CD4-positive, CD25-positive, alpha-beta regulatory T cell (primary cell): ENCODE results near the gene PAGR1. TPM values are rescaled to one million over a fixed set of nuclear protein-coding genes. Genes with fewer than 3 reads are reported as not detected.

Experiments
- ATAC-seq, 2 donors: fragments of 150-1000 bp; cut with Tn5 transposase; one replicate each; pipeline ENCODE4 v1.10.0; 2021; ENCODE audit warnings: low read depth in 2 of 2, moderate number of reproducible peaks in 2 of 2, moderate library complexity in 1 of 2
- DNase-seq, 3 donors: peaks; one replicate each; pipeline versions ENCODE4 v3.0.0 to v3.0.0-alpha.2; 2012 to 2022; ENCODE audit warnings: mixed read lengths in 1 of 3
- H3K27ac ChIP-seq: one replicate; pipeline ENCODE4 v1.7.0; 2013; ENCODE audit warnings: mild to moderate bottlenecking, low read length; ENCODE audit not compliant: insufficient read depth, poor library complexity, severe bottlenecking
- H3K27me3 ChIP-seq: one replicate; pipeline ENCODE4 v1.7.0; 2013; ENCODE audit warnings: low read length; ENCODE audit not compliant: control insufficient read depth, insufficient read depth
- H3K36me3 ChIP-seq: one replicate; pipeline ENCODE4 v1.7.0; 2013; ENCODE audit warnings: mild to moderate bottlenecking, low read length, moderate library complexity; ENCODE audit not compliant: control insufficient read depth, insufficient read depth
- H3K4me1 ChIP-seq: 2 replicates; pipeline ENCODE4 v1.7.0; 2013; ENCODE audit warnings: mild to moderate bottlenecking, low read length; ENCODE audit not compliant: insufficient read depth, control insufficient read depth, poor library complexity, severe bottlenecking
- H3K4me3 ChIP-seq: one replicate; pipeline ENCODE4 v1.7.0; 2013; ENCODE audit warnings: low read depth, mild to moderate bottlenecking, low read length, moderate library complexity
- H3K9me3 ChIP-seq, 2 experiments: 1 replicate in 1 of 2; 2 replicates in 1 of 2; pipeline ENCODE4 v1.7.0; 2013; ENCODE audit warnings: low read length in 2 of 2, mild to moderate bottlenecking in 1 of 2, moderate library complexity in 1 of 2; ENCODE audit not compliant: control insufficient read depth in 2 of 2
- H3K27ac Mint-ChIP-seq, 3 donors: one replicate each; pipeline ENCODE4 v1.8.0; 2020 to 2022; ENCODE audit warnings: mild to moderate bottlenecking in 3 of 3, mixed read lengths in 3 of 3, moderate library complexity in 2 of 3
- H3K27me3 Mint-ChIP-seq: one replicate; pipeline ENCODE4 v1.8.0; 2022; ENCODE audit warnings: mild to moderate bottlenecking, mixed read lengths
- H3K36me3 Mint-ChIP-seq: one replicate; pipeline ENCODE4 v1.8.0; 2020; ENCODE audit warnings: mixed read lengths
- H3K4me1 Mint-ChIP-seq, 4 donors: one replicate each; pipeline ENCODE4 v1.8.0; 2020 to 2022; ENCODE audit warnings: mixed read lengths in 4 of 4, mild to moderate bottlenecking in 1 of 4
- H3K4me3 Mint-ChIP-seq, 4 donors: one replicate each; pipeline ENCODE4 v1.8.0; 2020 to 2022; ENCODE audit warnings: mild to moderate bottlenecking in 4 of 4, mixed read lengths in 4 of 4, moderate library complexity in 3 of 4
- H3K9me3 Mint-ChIP-seq, 7 donors: one replicate each; pipeline ENCODE4 v1.8.0; 2020 to 2022; ENCODE audit warnings: mixed read lengths in 7 of 7, mild to moderate bottlenecking in 3 of 7, moderate library complexity in 2 of 7
- polyA plus RNA-seq, 4 donors: library from polyadenylated mRNA; unstranded; fragments of 300-500 nt; fragmentation: Illumina TruSeq; gene quantifications; one replicate each; pipeline ENCODE4 v1.2.3, GENCODE V29; 2021
- total RNA-seq: library from RNA; stranded (reverse); gene quantifications from one replicate; pipeline ENCODE4 v1.2.3, GENCODE V29; 2022

Gene PAGR1
- total and polyA plus RNA-seq, 5 donors from 2014 or later, result 15.6 to 48.8 (median 44.9) TPM

GRCh38 chr16:29807426-29808218 is 8.3 kb upstream of the PAGR1 start:
- Mint-ChIP-seq H3K9me3 (no peaks in the 10 kb centered on the region), H3K4me1 (peaks cover 4 to 68% (median 41%) of the 10 kb centered on the region in 4 donors), H3K36me3 (peaks cover 7% of the 10 kb centered on the region), H3K4me3 (peak overlapping the region; percentile 89 to 100 (median 95)), H3K27ac (peak overlapping the region; percentile 91 to 98 (median 96)), H3K27me3 (peaks cover 16% of the 10 kb centered on the region)
- Histone ChIP-seq H3K27ac (peak overlapping the region; percentile 90), H3K9me3 (no peaks in the 10 kb centered on the region), H3K27me3 (no peaks in the 10 kb centered on the region), H3K4me3 (peak overlapping the region; percentile 75), H3K36me3 (peaks cover 12% of the 10 kb centered on the region), H3K4me1 (peaks cover 68% of the 10 kb centered on the region)
- peak; percentile 43 to 49 for ATAC-seq
- peak; percentile 77 to 96 (median 89) for DNase-seq

- Mint-ChIP-seq H3K4me3 (peak overlapping the region; percentile 89 to 100 (median 95)), H3K27me3 (peaks cover 16% of the 10 kb centered on the region), H3K4me1 (peaks cover 4 to 73% (median 43%) of the 10 kb centered on the region in 4 donors), H3K27ac (peak overlapping the region; percentile 91 to 98 (median 96)), H3K36me3 (peaks cover 7% of the 10 kb centered on the region), H3K9me3 (no peaks in the 10 kb centered on the region)
- Histone ChIP-seq H3K27ac (peak overlapping the region; percentile 90), H3K36me3 (peaks cover 7% of the 10 kb centered on the region), H3K4me3 (peak overlapping the region; percentile 75), H3K9me3 (no peaks in the 10 kb centered on the region), H3K4me1 (peaks cover 68% of the 10 kb centered on the region), H3K27me3 (no peaks in the 10 kb centered on the region)
- ATAC-seq (peak in 1 of 2 donors; percentile 0), DNase-seq (peak in 1 of 3 donors; percentile 36)
Measured at GRCh38 chr16:29808219-29808900, 7.6 kb upstream of the PAGR1 start.

- no peak for ATAC-seq
- H3K27me3 ChIP-seq, result no peaks in the 10 kb centered on the region
- H3K27ac Mint-ChIP-seq, result peak overlapping the region; percentile 82 to 98 (median 96)
- H3K4me3 Mint-ChIP-seq, result peak overlapping the region; percentile 89 to 100 (median 95)
- no peaks in the 10 kb centered on the region for H3K9me3 ChIP-seq
- H3K36me3 ChIP-seq, result peaks cover 4% of the 10 kb centered on the region
- peaks cover 65% of the 10 kb centered on the region for H3K4me1 ChIP-seq
- peaks cover 7% of the 10 kb centered on the region for H3K36me3 Mint-ChIP-seq
- peak overlapping the region; percentile 59 for H3K4me3 ChIP-seq
- peaks cover 17% of the 10 kb centered on the region for H3K27me3 Mint-ChIP-seq
- no peaks in the 10 kb centered on the region for H3K9me3 Mint-ChIP-seq
- peak overlapping the region; percentile 90 for H3K27ac ChIP-seq
- no peak for DNase-seq
- peaks cover 4 to 64% (median 36%) of the 10 kb centered on the region in 4 donors for H3K4me1 Mint-ChIP-seq
Measured at GRCh38 chr16:29809031-29809747, 6.8 kb upstream of the PAGR1 start.

- Mint-ChIP-seq H3K36me3 (peaks cover 7% of the 10 kb centered on the region), H3K9me3 (no peaks in the 10 kb centered on the region), H3K4me1 (peaks cover 0 to 65% (median 36%) of the 10 kb centered on the region in 4 donors), H3K27ac (peak overlapping the region in 2 of 3 donors; percentile 87 to 89), H3K27me3 (peaks cover 23% of the 10 kb centered on the region), H3K4me3 (peak overlapping the region; percentile 86 to 91 (median 90))
- peaks cover 4% of the 10 kb centered on the region for H3K36me3 ChIP-seq
- DNase-seq (no peak), ATAC-seq (no peak)
- H3K4me1 ChIP-seq, result peaks cover 62% of the 10 kb centered on the region
- no peak overlapping the region for H3K4me3 ChIP-seq
- no peaks in the 10 kb centered on the region for H3K9me3 ChIP-seq
- no peaks in the 10 kb centered on the region for H3K27me3 ChIP-seq
- H3K27ac ChIP-seq, result peak overlapping the region; percentile 90
Measured at GRCh38 chr16:29809850-29810698, 5.9 kb upstream of the PAGR1 start.

GRCh38 chr16:29810699-29811169 is 5.2 kb upstream of the PAGR1 start:
- Histone ChIP-seq H3K36me3 (peaks cover 4% of the 10 kb centered on the region), H3K4me1 (peaks cover 67% of the 10 kb centered on the region), H3K9me3 (no peaks in the 10 kb centered on the region), H3K4me3 (peak overlapping the region; percentile 65), H3K27ac (peak overlapping the region; percentile 90), H3K27me3 (no peaks in the 10 kb centered on the region)
- no peak for DNase-seq
- ATAC-seq, result no peak
- H3K9me3 Mint-ChIP-seq, result peaks cover 0 to 1% (median 0%) of the 10 kb centered on the region in 7 donors
- peaks cover 23% of the 10 kb centered on the region for H3K27me3 Mint-ChIP-seq
- peaks cover 2 to 66% (median 37%) of the 10 kb centered on the region in 4 donors for H3K4me1 Mint-ChIP-seq
- peaks cover 4% of the 10 kb centered on the region for H3K36me3 Mint-ChIP-seq
- peak overlapping the region; percentile 87 to 92 (median 89) for H3K27ac Mint-ChIP-seq
- peak overlapping the region; percentile 89 to 96 (median 90) for H3K4me3 Mint-ChIP-seq

- Mint-ChIP-seq H3K36me3 (peaks cover 4% of the 10 kb centered on the region), H3K27ac (peak overlapping the region; percentile 82 to 92 (median 87)), H3K9me3 (peaks cover 0 to 2% (median 0%) of the 10 kb centered on the region in 7 donors), H3K4me1 (peaks cover 5 to 69% (median 40%) of the 10 kb centered on the region in 4 donors), H3K27me3 (peaks cover 23% of the 10 kb centered on the region), H3K4me3 (peak overlapping the region; percentile 89 to 96 (median 90))
- Histone ChIP-seq H3K4me3 (peak overlapping the region; percentile 65), H3K9me3 (no peaks in the 10 kb centered on the region), H3K27me3 (no peaks in the 10 kb centered on the region), H3K4me1 (peaks cover 69% of the 10 kb centered on the region), H3K36me3 (peaks cover 4% of the 10 kb centered on the region), H3K27ac (peak overlapping the region; percentile 90)
- ATAC-seq (peak; percentile 9 to 14), DNase-seq (peak; percentile 51 to 78 (median 67))
Measured at GRCh38 chr16:29811170-29811895, 4.6 kb upstream of the PAGR1 start.
